HCT116 (cell line): ENCODE results near the gene COPS9. TPM values are rescaled to one million over a fixed set of nuclear protein-coding genes. Genes with fewer than 3 reads are reported as not detected.

Source experiments
- ATAC-seq: fragments of 200-7000 bp; cut with Tn5 transposase; 2 replicates; pipeline ENCODE4 v1.9.1; 2020; ENCODE audit warnings: mild to moderate bottlenecking, moderate library complexity
- BruUV-seq: library from RNA; stranded (reverse); fragments of 400-500 nt; replicated peaks from 2 replicates; lab custom pipeline; 2021; lab: Mats Ljungman, UMichigan
- CTCF ChIA-PET: fragments of 300-600 bp; sonication (Branson Sonifier 250); formaldehyde crosslinking; loops from one replicate; lab custom pipeline; 2021; ENCODE audit warnings: antibody characterized with exemption; lab: Charles Lee
- POLR2A ChIA-PET: fragments of 300-600, 350-600 bp; sonication (Branson Sonifier 250); formaldehyde crosslinking; loops from one replicate; lab custom pipeline; 2021; ENCODE audit warnings: antibody characterized with exemption; lab: Charles Lee
- RAD21 ChIA-PET, 2 experiments: fragments of 300-600 bp; sonication (Branson Sonifier 250); formaldehyde crosslinking; loops; one replicate each; lab custom pipeline; 2023; ENCODE audit warnings: low total read pairs in 2 of 2; ENCODE audit not compliant: uncharacterized antibody in 2 of 2, unreplicated experiment in 2 of 2, low non-redundant PET in 1 of 2; lab: Charles Lee
- DNase-seq: peaks from one replicate; pipeline ENCODE4 v3.0.0-alpha.2; 2010; ENCODE audit warnings: low read depth, low spot score
- H2AFZ ChIP-seq: fragments of 200-600 bp; shearing (Covaris generic), sonication (generic); 2 replicates; pipeline ENCODE4 v1.6.1; 2017; ENCODE audit warnings: low read depth, mixed run types, mixed read lengths, antibody characterized with exemption, low read length; ENCODE audit not compliant: poor library complexity, severe bottlenecking
- H3K27ac ChIP-seq: 2 replicates; pipeline ENCODE4 v1.5.1; 2012; ENCODE audit warnings: low read depth, low read length
- H3K27me3 ChIP-seq: fragments of 200-600 bp; sonication (generic); 2 replicates; pipeline ENCODE4 v1.6.1; 2016; ENCODE audit warnings: mixed run types, low read length, mixed read lengths; ENCODE audit not compliant: insufficient read depth
- H3K36me3 ChIP-seq, 2 experiments: fragments of 200-500 bp in 1 of 2; fragments of 200-600 bp in 1 of 2; sonication (Bioruptor generic) in 1 of 2; sonication (generic) in 1 of 2; 2 replicates each; pipeline versions ENCODE4 v1.5.1 to v1.6.1; 2014 to 2016; ENCODE audit warnings: low read length in 2 of 2, inconsistent platforms in 1 of 2, mixed read lengths in 1 of 2, mixed run types in 1 of 2; ENCODE audit not compliant: insufficient read depth in 2 of 2, control insufficient read depth in 1 of 2
- H3K4me1 ChIP-seq, 2 experiments: fragments of 200-600 bp in 1 of 2; sonication (generic) in 1 of 2; 2 replicates each; pipeline versions ENCODE4 v1.5.1 to v1.6.1; 2012 to 2017; ENCODE audit warnings: low read length in 2 of 2, inconsistent platforms in 1 of 2, mild to moderate bottlenecking in 1 of 2, mixed read lengths in 1 of 2, mixed run types in 1 of 2, moderate library complexity in 1 of 2; ENCODE audit not compliant: insufficient read depth in 2 of 2, control insufficient read depth in 1 of 2
- H3K4me2 ChIP-seq: fragments of 200-600 bp; sonication (generic); 2 replicates; pipeline ENCODE4 v1.6.1; 2017; ENCODE audit warnings: mixed run types, low read length, mixed read lengths
- H3K4me3 ChIP-seq, 2 experiments: fragments of 200-600 bp in 1 of 2; sonication (generic) in 1 of 2; replicated peaks in 1 of 2; 2 replicates each; pipeline ENCODE4 v1.5.1; 2011 to 2016; ENCODE audit warnings: low read length in 2 of 2, control low read depth in 1 of 2, low read depth in 1 of 2, mild to moderate bottlenecking in 1 of 2, mixed read lengths in 1 of 2, mixed run types in 1 of 2
- H3K79me2 ChIP-seq: fragments of 200-600 bp; sonication (generic); 2 replicates; pipeline ENCODE4 v1.6.1; 2017; ENCODE audit warnings: mild to moderate bottlenecking, mixed run types, low read length, moderate library complexity, mixed read lengths; ENCODE audit not compliant: insufficient read depth
- H3K9ac ChIP-seq: fragments of 200-600 bp; sonication (generic); 2 replicates; pipeline ENCODE4 v1.6.1; 2016; ENCODE audit warnings: low read length, mixed read lengths
- H3K9me2 ChIP-seq: fragments of 200-600 bp; sonication (generic), shearing (Covaris generic); 2 replicates; pipeline ENCODE4 v1.6.1; 2017; ENCODE audit warnings: mixed run types, mild to moderate bottlenecking, moderate library complexity; ENCODE audit not compliant: insufficient read depth
- H3K9me3 ChIP-seq, 2 experiments: fragments of 200-500 bp in 1 of 2; fragments of 200-600 bp in 1 of 2; sonication (Bioruptor generic) in 1 of 2; sonication (generic) in 1 of 2; 2 replicates each; pipeline ENCODE4 v1.6.1; 2014 to 2017; ENCODE audit warnings: low read length in 2 of 2, mixed read lengths in 2 of 2, inconsistent platforms in 1 of 2, low read depth in 1 of 2, mild to moderate bottlenecking in 1 of 2, mixed run types in 1 of 2, moderate library complexity in 1 of 2; ENCODE audit not compliant: control insufficient read depth in 1 of 2, insufficient read depth in 1 of 2
- H4K20me1 ChIP-seq: fragments of 200-600 bp; sonication (generic), shearing (Covaris generic); 2 replicates; pipeline ENCODE4 v1.6.1; 2017; ENCODE audit warnings: mixed run types, mild to moderate bottlenecking, moderate library complexity; ENCODE audit not compliant: insufficient read depth
- ATF3 ChIP-seq: IDR thresholded peaks from 2 replicates; pipeline ENCODE4 v1.6.1; 2012
- CEBPB ChIP-seq: IDR thresholded peaks from 2 replicates; pipeline ENCODE4 v1.6.1; 2012; ENCODE audit warnings: low read depth
- CTCF ChIP-seq, 3 experiments: fragments of 200-600 bp in 1 of 3; sonication (generic) in 1 of 3; IDR thresholded peaks in 2 of 3; conservative IDR thresholded peaks in 1 of 3; 2 replicates each; pipeline ENCODE4 v1.5.1; 2012 to 2017; ENCODE audit warnings: low read depth in 2 of 3, low read length in 2 of 3, antibody characterized with exemption in 1 of 3, borderline replicate concordance in 1 of 3, control low read depth in 1 of 3, mild to moderate bottlenecking in 1 of 3, mixed read lengths in 1 of 3, mixed run types in 1 of 3, moderate library complexity in 1 of 3; ENCODE audit not compliant: insufficient read depth in 1 of 3
- EGR1 ChIP-seq: IDR thresholded peaks from 2 replicates; pipeline ENCODE4 v1.6.1; 2012; ENCODE audit warnings: low read depth
- ELF1 ChIP-seq: IDR thresholded peaks from 2 replicates; pipeline ENCODE4 v1.6.1; 2012; ENCODE audit warnings: low read depth, borderline replicate concordance
- EZH2 ChIP-seq: fragments of 200-600 bp; sonication (generic); IDR thresholded peaks from 2 replicates; pipeline ENCODE4 v1.6.1; 2017; ENCODE audit warnings: antibody characterized with exemption, mixed run types
- EZH2phosphoT487 ChIP-seq: fragments of 200-600 bp; IDR thresholded peaks from 2 replicates; pipeline ENCODE4 v1.6.1; 2018; ENCODE audit warnings: antibody characterized with exemption, borderline replicate concordance
- FOSL1 ChIP-seq: IDR thresholded peaks from 2 replicates; pipeline ENCODE4 v1.6.1; 2012; ENCODE audit warnings: low read depth
- JUND ChIP-seq: IDR thresholded peaks from 2 replicates; pipeline ENCODE4 v1.6.1; 2012
- MAX ChIP-seq: IDR thresholded peaks from 2 replicates; pipeline ENCODE4 v1.6.1; 2012
- POLR2A ChIP-seq: IDR thresholded peaks from 2 replicates; pipeline ENCODE4 v1.7.0; 2011; ENCODE audit warnings: borderline replicate concordance; ENCODE audit not compliant: insufficient read depth, insufficient read length; ENCODE audit errors: extremely low read depth
- POLR2AphosphoS5 ChIP-seq: IDR thresholded peaks from 2 replicates; pipeline ENCODE4 v1.6.1; 2011; ENCODE audit warnings: mild to moderate bottlenecking, low read depth, low read length, moderate library complexity
- REST ChIP-seq: IDR thresholded peaks from 2 replicates; pipeline ENCODE4 v1.6.1; 2012; ENCODE audit warnings: low read depth
- SP1 ChIP-seq: IDR thresholded peaks from 2 replicates; pipeline ENCODE4 v1.6.1; 2012; ENCODE audit warnings: low read depth
- SRF ChIP-seq: IDR thresholded peaks from 2 replicates; pipeline ENCODE4 v1.6.1; 2012; ENCODE audit warnings: low read depth
- TCF7L2 ChIP-seq: IDR thresholded peaks from 2 replicates; pipeline ENCODE4 v1.7.0; 2011; ENCODE audit warnings: borderline replicate concordance, inconsistent platforms; ENCODE audit not compliant: insufficient read depth, insufficient read length; ENCODE audit errors: extremely low read depth
- ZBTB33 ChIP-seq: IDR thresholded peaks from 2 replicates; pipeline ENCODE4 v1.6.1; 2011; ENCODE audit warnings: mild to moderate bottlenecking, low read length, moderate library complexity; ENCODE audit not compliant: insufficient replicate concordance; ENCODE audit errors: extremely low read depth
- ZFX ChIP-seq: fragments of 450-650 bp; IDR thresholded peaks from 2 replicates; pipeline ENCODE4 v1.6.1; 2017
- ZNF274 ChIP-seq: fragments of 200-500 bp; sonication (Bioruptor generic); IDR thresholded peaks from 2 replicates; pipeline ENCODE4 v1.6.1; 2014; ENCODE audit warnings: mild to moderate bottlenecking, low read depth, low read length, inconsistent platforms
- intact Hi-C: fragments of 100-400 bp; cut with micrococcal nuclease; formaldehyde crosslinking; loops from 2 replicates; pipeline ENCODE4 v1.10.0; 2022
- total RNA-seq: library from RNA; stranded (reverse); gene quantifications from one replicate; pipeline ENCODE4 v1.2.1, GENCODE V29; 2021; ENCODE audit not compliant: unreplicated experiment

COPS9 gene
- total RNA-seq, 1 experiment from 2014 or later: 111 TPM

- TF ChIP-seq CEBPB (no peak), EGR1 (no peak), POLR2A (no peak), MAX (no peak), REST (no peak), POLR2AphosphoS5 (no peak), ZFX (no peak), EZH2phosphoT487 (no peak), SRF (no peak), ZNF274 (no peak), TCF7L2 (no peak), ATF3 (no peak), ZBTB33 (no peak), ELF1 (no peak), CTCF (IDR thresholded peaks at IDR 0.05 in 2 of 3, conservative IDR thresholded peaks at IDR 0.05 in 1 of 3; ENCODE audit: borderline replicate concordance in 1 of 3, insufficient read depth in 1 of 3, low read depth in 2 of 3, low read length in 2 of 3) (no peak), SP1 (no peak), JUND (no peak), FOSL1 (no peak), EZH2 (no peak)
- ChIA-PET RAD21 (no interaction called here), CTCF (no interaction called here), POLR2A (no interaction called here)
- intact Hi-C loops: no loop called here
- Histone ChIP-seq H3K27ac (no peak overlapping the region), H3K4me2 (no peak overlapping the region), H3K4me1 (peaks cover 0 to 8% of the 10 kb centered on the region in 2 experiments; a peak in 1 of 4 replicates), H3K9me3 (peaks cover 0 to 2% of the 10 kb centered on the region in 2 experiments; a peak in 1 of 4 replicates), H3K4me3 (no peak overlapping the region), H3K9me2 (no peaks in the 10 kb centered on the region), H3K27me3 (0 out of 2 replicates have a peak, but pooled peaks cover 5% of the 10 kb centered on the region), H3K9ac (no peak overlapping the region), H3K79me2 (no peaks in the 10 kb centered on the region), H4K20me1 (no peaks in the 10 kb centered on the region), H2AFZ (no peak overlapping the region), H3K36me3 (no peaks in the 10 kb centered on the region)
- ATAC-seq: no peak
- no peak for DNase-seq
- BruUV-seq: no TSS peak
Observed at GRCh38 chr2:240147911-240148587, 11.9 kb upstream of the COPS9 start.
